Stimulated activated CD8-positive, alpha-beta memory T cell treated with anti-CD3 and anti-CD28 coated beads, Interleukin-2, amount 100 ng/mL, for 1 hour (primary cell): Measurements from ENCODE around the gene RAPGEF4.
A peak's percentile ranks its signal among the peaks of the same experiment; 100 is the strongest.

Experiments
- DNase-seq, 2 donors: peaks; one replicate each; pipeline ENCODE4 v3.0.0-alpha.2; 2020; ENCODE audit warnings: low read depth in 2 of 2

The RAPGEF4 gene

DNA sequence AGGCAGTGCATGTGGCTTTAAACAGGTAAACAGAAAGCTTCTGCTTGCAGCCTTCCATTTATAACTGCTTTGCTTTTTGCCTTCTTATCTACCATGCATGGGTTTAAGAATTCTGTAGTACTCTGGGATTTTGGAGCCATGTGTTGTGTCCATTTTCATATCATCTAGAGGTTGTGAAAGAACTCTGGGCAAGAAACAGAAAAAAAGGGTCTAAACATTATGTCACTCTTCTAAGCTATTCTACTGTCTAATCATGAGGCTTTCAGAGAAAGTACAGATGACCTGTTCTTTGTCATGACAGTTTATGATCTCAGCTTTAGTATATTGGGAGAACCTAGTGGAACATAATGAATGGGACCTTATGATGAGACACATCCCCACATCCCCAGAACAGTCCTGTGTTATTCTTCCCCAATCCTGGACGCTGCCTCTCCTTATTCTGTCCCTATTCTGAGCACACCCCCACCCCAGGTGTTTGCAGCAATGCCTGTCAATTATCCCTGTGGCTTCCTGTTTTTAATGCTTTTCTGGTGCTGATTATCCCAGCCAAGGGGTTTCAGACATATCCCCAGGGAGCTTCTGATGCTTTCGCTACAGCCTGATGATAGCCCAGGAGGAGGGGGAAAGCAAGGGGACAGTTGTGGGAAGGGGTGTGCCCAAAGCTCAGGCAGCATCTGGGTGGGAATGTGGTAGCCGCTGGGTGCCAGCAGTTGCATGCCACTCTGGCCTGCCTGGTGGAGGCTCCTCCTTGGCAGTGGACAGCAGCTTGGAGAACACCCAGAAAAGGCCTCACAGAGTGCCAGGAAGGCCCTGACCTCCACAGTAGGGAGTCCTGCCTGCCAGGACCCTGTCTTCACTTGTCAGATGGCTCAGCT is 170.5 kb downstream of the RAPGEF4 start:
- DNase-seq, result no peak

- no peak for DNase-seq
Measured at GRCh38 chr2:172908275-172908674, 172.6 kb downstream of the RAPGEF4 start.

DNA sequence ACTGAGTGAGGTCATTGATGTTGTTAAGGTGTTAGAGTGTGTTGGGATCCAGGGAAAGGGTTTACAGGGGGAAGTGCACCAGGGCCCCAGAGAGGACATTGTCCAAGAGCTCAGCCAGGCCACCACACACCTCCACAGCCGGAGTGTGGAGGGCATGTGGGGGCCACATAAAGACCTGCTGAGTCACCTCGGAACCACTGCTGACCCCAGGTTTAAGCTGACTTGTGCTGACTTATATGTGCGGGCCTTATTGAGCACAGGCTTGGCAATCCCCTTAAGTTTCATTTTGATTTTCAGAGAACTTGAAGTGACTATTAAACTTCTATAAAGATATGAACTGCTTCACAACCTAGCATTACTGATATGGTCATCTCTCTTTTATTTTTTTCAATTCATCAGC is 173.8 kb downstream of the RAPGEF4 start:
- DNase-seq, result no peak

DNA sequence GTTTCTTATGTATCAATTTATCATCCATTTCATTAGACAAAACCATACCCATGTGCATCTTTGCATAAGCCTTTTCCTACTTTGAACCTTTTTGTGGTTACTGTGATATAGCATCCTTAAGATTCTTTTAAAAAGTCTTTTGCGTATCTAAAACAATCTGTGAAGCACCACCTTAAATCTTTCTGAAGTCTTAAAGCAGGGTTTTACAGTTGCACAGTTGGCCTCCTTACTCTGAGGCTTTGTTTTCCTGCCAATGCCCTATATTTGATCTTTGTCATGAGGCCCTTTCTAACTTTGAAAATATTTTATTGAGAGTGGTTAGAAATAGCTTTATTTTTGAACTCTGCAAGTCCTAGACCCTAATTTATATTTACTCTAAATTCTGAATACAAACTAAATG is 176.6 kb downstream of the RAPGEF4 start:
- DNase-seq, result no peak

GRCh38 chr2:172914341-172915008 is 178.8 kb downstream of the RAPGEF4 start:
- no peak for DNase-seq

- no peak for DNase-seq
Measured at GRCh38 chr2:172917716-172918115, 182.1 kb downstream of the RAPGEF4 start.

DNA sequence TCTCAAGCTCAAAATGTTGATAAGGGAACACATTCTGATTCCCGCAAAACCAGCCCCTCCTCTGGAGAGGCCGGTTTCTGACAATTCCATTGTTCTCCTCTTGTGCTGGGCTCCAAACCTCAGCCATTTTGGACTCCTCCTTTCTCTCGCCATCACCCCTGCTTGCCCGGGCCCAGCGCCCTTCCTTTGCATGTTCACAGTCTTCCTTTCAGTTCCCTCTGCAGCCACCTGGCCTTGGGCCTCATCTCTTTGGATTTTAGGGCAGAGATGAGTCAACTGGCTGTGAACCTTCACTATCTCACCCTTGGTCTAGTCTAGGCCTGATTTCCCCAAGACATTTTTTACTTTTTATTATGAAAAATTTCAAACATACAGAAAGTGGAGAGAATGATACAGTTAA is 184.1 kb downstream of the RAPGEF4 start:
- no peak for DNase-seq

GRCh38 chr2:172921532-172922236 is 186.0 kb downstream of the RAPGEF4 start:
- no peak for DNase-seq

DNA sequence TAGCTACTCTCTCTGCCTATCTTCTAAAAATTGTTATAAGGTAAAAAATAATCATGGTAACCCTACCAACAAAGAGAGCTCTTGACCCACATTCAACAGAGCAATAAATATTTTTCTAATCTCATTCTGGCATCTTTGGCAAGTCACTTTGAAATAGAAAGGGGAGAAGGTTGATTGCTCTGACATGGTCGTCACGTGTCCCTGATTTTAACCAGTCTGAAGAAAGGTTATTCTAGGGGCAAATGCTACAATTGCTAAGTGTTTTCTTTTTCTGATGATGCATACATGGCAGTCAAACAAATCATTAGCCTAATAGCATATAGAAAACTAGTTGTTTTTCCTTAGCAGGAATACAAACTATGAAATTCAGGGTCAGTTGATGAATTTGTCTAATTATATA is 186.7 kb downstream of the RAPGEF4 start:
- no peak for DNase-seq

DNA sequence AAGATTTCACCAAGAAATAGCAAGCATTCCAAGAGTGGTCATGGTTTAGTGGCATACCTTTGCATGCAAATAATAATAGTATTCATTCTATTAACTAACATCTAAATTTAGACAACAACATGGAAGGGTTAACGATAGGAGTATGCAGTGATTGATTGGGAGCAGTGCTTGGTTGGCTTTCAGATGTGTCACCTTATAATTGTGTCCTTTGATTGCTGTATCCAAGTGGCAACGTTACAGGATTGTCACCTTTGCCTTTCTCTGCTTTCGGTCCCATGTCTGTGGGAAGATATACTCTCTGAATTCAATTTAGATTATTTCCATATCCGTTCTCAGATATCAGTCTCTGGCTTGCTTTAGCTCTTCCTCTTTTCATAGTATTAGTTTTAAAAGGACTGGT is 187.2 kb downstream of the RAPGEF4 start:
- DNase-seq, result no peak

DNA sequence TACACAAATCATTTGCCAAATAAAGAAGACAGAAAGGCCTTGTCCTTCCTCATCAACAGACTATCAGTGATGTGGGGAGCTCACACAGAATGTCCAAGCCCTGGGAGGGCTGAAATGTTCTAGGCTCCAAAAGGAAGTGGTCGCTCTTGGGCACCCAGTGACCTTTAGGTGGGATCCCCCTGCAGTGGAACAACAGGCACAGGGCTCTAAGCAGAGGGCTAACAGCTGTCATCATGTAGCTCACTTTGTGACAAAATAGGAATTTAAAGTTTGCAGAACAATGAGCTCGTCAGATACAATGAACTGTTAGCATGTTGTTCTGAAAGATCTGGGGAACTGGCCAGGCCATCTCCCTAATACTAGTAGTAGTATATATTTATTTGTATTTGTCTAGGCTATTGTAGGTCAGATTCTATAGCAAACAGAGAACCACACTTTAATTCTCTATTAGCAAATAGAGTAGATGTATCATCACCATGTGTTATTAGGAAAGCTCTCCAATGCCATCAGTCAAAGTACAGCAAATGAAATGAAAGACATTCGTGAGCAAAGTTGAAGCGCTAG is 188.5 kb downstream of the RAPGEF4 start:
- DNase-seq, result no peak

DNA sequence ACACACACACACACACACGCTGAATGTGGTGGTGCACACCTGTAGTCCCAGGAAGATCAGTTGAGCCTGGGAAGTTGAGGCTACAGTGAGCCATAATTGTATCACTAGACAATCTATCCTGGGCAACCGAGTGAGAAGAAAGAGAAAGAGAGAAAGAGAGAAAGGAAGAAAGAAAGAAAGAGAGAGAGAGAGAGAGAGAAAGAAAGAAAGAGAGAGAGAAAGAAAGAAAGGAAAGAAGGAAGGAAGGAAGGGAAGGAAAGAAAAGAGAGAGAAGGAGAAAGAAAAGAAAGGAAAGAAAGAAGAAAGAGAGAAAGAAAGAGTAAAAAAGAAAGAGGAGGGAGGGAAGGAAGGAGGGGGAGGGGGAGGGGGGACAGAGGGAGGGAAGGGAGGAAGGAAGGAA is 190.0 kb downstream of the RAPGEF4 start:
- no peak for DNase-seq

GRCh38 chr2:172926785-172927640 is 191.4 kb downstream of the RAPGEF4 start:
- DNase-seq, result no peak

- no peak for DNase-seq
Measured at GRCh38 chr2:172927641-172928357, 192.2 kb downstream of the RAPGEF4 start.

DNA sequence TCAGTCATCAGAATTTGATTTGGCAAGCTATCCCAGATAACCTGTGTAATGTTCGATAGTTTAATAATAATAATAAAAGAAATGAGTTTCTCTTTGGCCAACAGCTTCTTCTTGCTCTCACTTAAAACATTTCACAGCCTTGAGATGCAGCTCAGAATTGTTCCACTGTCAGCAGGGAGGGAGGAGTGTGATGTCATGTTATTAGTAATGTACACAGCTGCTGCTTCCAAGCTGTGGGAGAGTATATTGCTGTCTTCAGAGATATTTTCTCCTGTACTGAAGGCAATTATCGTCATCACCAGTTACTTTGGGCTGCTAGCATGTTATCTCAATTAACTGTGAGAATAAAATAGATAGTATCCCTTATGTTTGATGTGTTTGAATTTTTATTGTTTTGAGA is 193.1 kb downstream of the RAPGEF4 start:
- no peak for DNase-seq

GRCh38 chr2:172929644-172930043 is 194.0 kb downstream of the RAPGEF4 start:
- DNase-seq, result no peak

GRCh38 chr2:172930871-172931255 is 195.2 kb downstream of the RAPGEF4 start:
- DNase-seq, result no peak

DNA sequence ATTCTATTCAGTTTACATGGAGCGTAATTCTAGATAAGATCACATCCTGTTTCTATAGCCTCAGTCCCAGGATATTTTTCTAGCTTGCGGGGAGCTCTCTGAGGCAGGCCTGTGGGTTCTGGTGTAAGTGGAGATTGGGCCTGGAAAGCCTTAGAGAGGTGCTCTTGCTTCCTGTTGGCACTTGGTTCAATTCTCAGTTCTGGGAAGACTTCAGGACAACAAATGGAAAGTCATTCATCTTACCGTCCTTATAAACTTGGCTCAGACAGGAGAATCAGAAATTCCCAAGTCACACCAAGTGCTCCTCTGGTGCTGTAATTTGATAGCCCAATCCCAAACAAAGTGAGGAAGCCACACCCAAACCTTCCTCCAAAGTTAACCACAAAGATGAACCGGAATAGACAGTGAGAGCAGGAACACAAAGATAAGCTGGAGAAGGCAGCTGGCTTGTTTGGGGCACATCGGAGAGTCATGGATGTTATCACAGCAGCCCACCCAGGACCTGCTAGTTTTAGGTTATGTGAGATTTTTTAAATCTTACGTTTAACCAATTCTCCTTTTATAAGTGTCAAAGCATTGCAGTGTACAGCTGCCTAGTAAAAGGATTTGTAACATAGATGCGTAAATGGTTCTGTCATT is 195.7 kb downstream of the RAPGEF4 start:
- DNase-seq, result no peak

DNA sequence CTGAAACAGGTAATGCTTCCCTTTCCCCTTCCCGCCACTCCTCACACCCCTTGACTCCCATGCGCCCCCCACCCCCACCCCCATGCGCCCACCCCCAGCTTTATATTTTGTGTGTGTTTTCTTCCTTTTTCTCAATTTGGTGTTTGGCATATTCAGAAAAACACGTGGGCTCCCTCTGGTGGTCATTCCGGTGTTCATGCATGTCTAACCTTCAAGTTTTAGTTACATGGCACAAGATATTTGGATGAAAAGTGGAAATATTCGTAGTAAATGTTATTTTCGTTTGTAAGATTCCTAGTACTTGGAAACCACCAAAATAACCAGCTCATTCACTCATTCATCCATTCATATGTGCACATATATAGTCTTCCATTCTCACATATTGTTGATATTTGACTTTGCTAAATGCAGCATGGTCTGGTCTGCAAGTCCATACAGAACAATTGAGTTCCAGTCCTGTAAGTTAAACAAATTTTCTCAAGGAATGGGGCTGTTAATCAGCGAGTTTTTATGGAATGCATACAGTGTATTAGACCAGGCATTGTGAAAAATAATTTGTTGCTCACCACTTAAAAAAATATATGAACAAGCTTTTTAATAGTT is 196.4 kb downstream of the RAPGEF4 start:
- DNase-seq, result peak; percentile 17 to 26
